GM12878 (cell line): ENCODE results near the gene FGD5.

ENCODE experiments used
- CEBPZ ChIP-seq: fragments of 150-350 bp; IDR thresholded peaks from 2 replicates; pipeline ENCODE4 v1.6.1; 2016; ENCODE audit warnings: low read depth, low read length
- CTCF ChIP-seq, 3 experiments: IDR thresholded peaks in 2 of 3; conservative IDR thresholded peaks in 1 of 3; 2 replicates each; pipeline ENCODE4 v1.5.1; 2011; ENCODE audit warnings: low read depth in 3 of 3, low read length in 3 of 3, mild to moderate bottlenecking in 3 of 3, control low read depth in 2 of 3, moderate library complexity in 2 of 3, inconsistent platforms in 1 of 3, mixed read lengths in 1 of 3; ENCODE audit not compliant: control insufficient read depth in 2 of 3, insufficient read depth in 1 of 3; ENCODE audit errors: extremely low read depth in 1 of 3
- HDAC6 ChIP-seq: fragments of 200-600 bp; sonication (generic); IDR thresholded peaks from one replicate; pipeline ENCODE4 v1.8.0; 2017; ENCODE audit warnings: antibody characterized with exemption; ENCODE audit not compliant: unreplicated experiment
- HDGF ChIP-seq: fragments of 450-650 bp; IDR thresholded peaks from 2 replicates; pipeline ENCODE4 v1.6.1; 2016; ENCODE audit warnings: antibody characterized with exemption
- MAX ChIP-seq: IDR thresholded peaks from 2 replicates; pipeline ENCODE4 v1.6.1; 2012; ENCODE audit warnings: low read depth, low read length, improper control_type of control experiment
- NFYB ChIP-seq: IDR thresholded peaks from 2 replicates; pipeline ENCODE4 v1.6.1; 2011; ENCODE audit warnings: low read depth, mild to moderate bottlenecking, low read length, improper control_type of control experiment, moderate library complexity; ENCODE audit not compliant: insufficient read depth
- POLR2A ChIP-seq: IDR thresholded peaks from 2 replicates; pipeline ENCODE4 v1.6.1; 2011; ENCODE audit warnings: low read depth, mild to moderate bottlenecking, low read length
- POLR2AphosphoS5 ChIP-seq: IDR thresholded peaks from 2 replicates; pipeline ENCODE4 v1.6.1; 2011; ENCODE audit warnings: mild to moderate bottlenecking, low read length, inconsistent platforms
- REST ChIP-seq: IDR thresholded peaks from 2 replicates; pipeline ENCODE4 v1.6.1; 2012; ENCODE audit warnings: mild to moderate bottlenecking, low read depth, low read length
- SUZ12 ChIP-seq: fragments of 200-600 bp; sonication (generic); IDR thresholded peaks from one replicate; pipeline ENCODE4 v1.6.1; 2018; ENCODE audit warnings: antibody characterized with exemption, mild to moderate bottlenecking; ENCODE audit not compliant: unreplicated experiment
- YY1 ChIP-seq: IDR thresholded peaks from 2 replicates; pipeline ENCODE4 v1.6.1; 2011; ENCODE audit warnings: low read depth, mild to moderate bottlenecking, low read length
- ZNF207 ChIP-seq: fragments of 450-650 bp; IDR thresholded peaks from 2 replicates; pipeline ENCODE4 v1.6.1; 2014; ENCODE audit warnings: antibody characterized with exemption, mild to moderate bottlenecking, borderline replicate concordance
- ZNF384 ChIP-seq: IDR thresholded peaks from 2 replicates; pipeline ENCODE4 v1.6.1; 2012; ENCODE audit warnings: low read depth, mild to moderate bottlenecking, low read length, improper control_type of control experiment, borderline replicate concordance
- ZNF622 ChIP-seq: fragments of 450-650 bp; IDR thresholded peaks from 2 replicates; pipeline ENCODE4 v1.6.1; 2017; ENCODE audit warnings: mild to moderate bottlenecking, inconsistent platforms

GRCh38 chr3:14861031-14861430, 42.3 kb downstream of the FGD5 start:
- no peak for TF ChIP-seq CTCF (IDR thresholded peaks at IDR 0.05 in 2 of 3, conservative IDR thresholded peaks at IDR 0.05 in 1 of 3; ENCODE audit: control insufficient read depth in 2 of 3, extremely low read depth in 1 of 3, insufficient read depth in 1 of 3, low read depth in 3 of 3, low read length in 3 of 3)
- no peak for TF ChIP-seq SUZ12
- TF ChIP-seq HDAC6, result no peak
- no peak for TF ChIP-seq REST
- no peak for TF ChIP-seq MAX
- TF ChIP-seq YY1, result no peak
- no peak for TF ChIP-seq ZNF384
- no peak for TF ChIP-seq HDGF
- TF ChIP-seq ZNF207, result no peak
- TF ChIP-seq POLR2AphosphoS5, result no peak
- TF ChIP-seq NFYB, result no peak
- no peak for TF ChIP-seq CEBPZ
- no peak for TF ChIP-seq POLR2A
- TF ChIP-seq ZNF622, result no peak
